H1 (cell line): ENCODE measurements around the gene ZNF70. TPM values are rescaled to one million over a fixed set of nuclear protein-coding genes. Genes with fewer than 3 reads are reported as not detected.
A peak's percentile ranks its signal among the peaks of the same experiment; 100 is the strongest.

Experiments
- CTCF ChIA-PET: fragments of 300-600 bp; sonication (Branson Sonifier 250); formaldehyde crosslinking; loops from one replicate; lab custom pipeline; 2021; ENCODE audit not compliant: partially characterized antibody; lab: Charles Lee
- POLR2A ChIA-PET: fragments of 300-600 bp; sonication (Branson Sonifier 250); formaldehyde crosslinking; loops from one replicate; lab custom pipeline; 2021; ENCODE audit warnings: inconsistent platforms; ENCODE audit not compliant: partially characterized antibody; lab: Charles Lee
- DNase-seq, 2 experiments: peaks; one replicate each; pipeline versions ENCODE4 v3.0.0 to v3.0.0-alpha.2; 2010 to 2022; ENCODE audit warnings: low spot score in 2 of 2, low read depth in 1 of 2, mixed read lengths in 1 of 2
- FAIRE-seq: peaks from 2 replicates; lab custom pipeline; 2011; peaks lifted over from hg19 to GRCh38; lab: Jason Lieb, UNC
- H2AFZ ChIP-seq: 2 replicates; pipeline ENCODE4 v1.8.1; 2012; ENCODE audit warnings: low read length, inconsistent platforms
- H2AK5ac ChIP-seq: 2 replicates; pipeline ENCODE4 v1.6.1; 2013; ENCODE audit warnings: low read depth, low read length
- H2BK120ac ChIP-seq: replicated peaks from 2 replicates; pipeline ENCODE3; 2013; ENCODE audit warnings: low read depth, low read length, inconsistent platforms
- H2BK12ac ChIP-seq: 2 replicates; pipeline ENCODE4 v1.6.1; 2013; ENCODE audit warnings: low read depth, low read length
- H2BK15ac ChIP-seq: 2 replicates; pipeline ENCODE4 v1.6.1; 2013; ENCODE audit warnings: low read length
- H2BK20ac ChIP-seq: 2 replicates; pipeline ENCODE4 v1.6.1; 2013; ENCODE audit warnings: low read length
- H2BK5ac ChIP-seq: 2 replicates; pipeline ENCODE4 v1.6.1; 2013; ENCODE audit warnings: low read depth, low read length
- H3K14ac ChIP-seq: 2 replicates; pipeline ENCODE4 v1.6.1; 2013; ENCODE audit warnings: inconsistent platforms; ENCODE audit not compliant: insufficient read length
- H3K18ac ChIP-seq: 2 replicates; pipeline ENCODE4 v1.6.1; 2013; ENCODE audit warnings: low read length; ENCODE audit errors: extremely low read depth
- H3K23ac ChIP-seq: 2 replicates; pipeline ENCODE4 v1.6.1; 2013; ENCODE audit warnings: inconsistent platforms; ENCODE audit not compliant: insufficient read length
- H3K23me2 ChIP-seq: 2 replicates; pipeline ENCODE4 v1.6.1; 2013; ENCODE audit warnings: low read depth, low read length
- H3K27ac ChIP-seq: 2 replicates; pipeline ENCODE4 v1.6.1; 2011; ENCODE audit warnings: low read depth, low read length, inconsistent platforms
- H3K27me3 ChIP-seq, 4 experiments: replicated peaks in 1 of 4; 1 replicate in 1 of 4; 2 replicates in 3 of 4; pipeline versions ENCODE4 v1.6.1 to v1.8.1; 2011 to 2013; ENCODE audit warnings: low read length in 3 of 4, mild to moderate bottlenecking in 3 of 4, inconsistent platforms in 2 of 4, mixed read lengths in 2 of 4, moderate library complexity in 1 of 4; ENCODE audit not compliant: control insufficient read depth in 3 of 4, insufficient read depth in 3 of 4; ENCODE audit errors: extremely low read depth in 1 of 4
- H3K36me3 ChIP-seq, 4 experiments: 2 replicates each; pipeline versions ENCODE4 v1.6.1 to v1.8.1; 2011 to 2013; ENCODE audit warnings: mild to moderate bottlenecking in 4 of 4, low read length in 3 of 4, moderate library complexity in 2 of 4, control low read depth in 1 of 4, inconsistent platforms in 1 of 4; ENCODE audit not compliant: insufficient read depth in 4 of 4, control insufficient read depth in 2 of 4
- H3K4ac ChIP-seq: replicated peaks from 2 replicates; pipeline ENCODE3; 2013; ENCODE audit warnings: low read length, low read depth, mixed read lengths, inconsistent platforms; ENCODE audit not compliant: insufficient read length
- H3K4me1 ChIP-seq, 4 experiments: replicated peaks in 1 of 4; 1 replicate in 1 of 4; 2 replicates in 3 of 4; pipeline versions ENCODE4 v1.6.1 to v1.8.1; 2011 to 2013; ENCODE audit warnings: low read length in 3 of 4, inconsistent platforms in 2 of 4, mixed read lengths in 1 of 4; ENCODE audit not compliant: insufficient read depth in 4 of 4, control insufficient read depth in 3 of 4
- H3K4me2 ChIP-seq, 2 experiments: 2 replicates each; pipeline versions ENCODE4 v1.6.1 to v1.8.1; 2011 to 2013; ENCODE audit warnings: low read depth in 2 of 2, low read length in 2 of 2, control low read depth in 1 of 2, inconsistent platforms in 1 of 2, mild to moderate bottlenecking in 1 of 2; ENCODE audit not compliant: insufficient read depth in 1 of 2
- H3K4me3 ChIP-seq, 4 experiments: fragments of 200-600, 300-600 bp in 1 of 4; sonication (generic), shearing (Covaris generic), sonication (Bioruptor Twin) in 1 of 4; 2 replicates each; pipeline versions ENCODE4 v1.5.1 to v1.8.1; 2011 to 2016; ENCODE audit warnings: low read length in 4 of 4, low read depth in 3 of 4, control low read depth in 2 of 4, inconsistent platforms in 2 of 4, mild to moderate bottlenecking in 2 of 4, mixed read lengths in 1 of 4, moderate library complexity in 1 of 4; ENCODE audit not compliant: insufficient read depth in 2 of 4; ENCODE audit errors: extremely low read depth in 1 of 4
- H3K56ac ChIP-seq: replicated peaks from 2 replicates; pipeline ENCODE3; 2013; ENCODE audit warnings: low read depth, mild to moderate bottlenecking, mixed read lengths, low read length, inconsistent platforms; ENCODE audit not compliant: insufficient read length
- H3K79me1 ChIP-seq: 2 replicates; pipeline ENCODE4 v1.6.1; 2013; ENCODE audit warnings: low read depth, low read length, control low read depth
- H3K79me2 ChIP-seq, 2 experiments: 2 replicates each; pipeline versions ENCODE4 v1.6.1 to v1.8.1; 2012 to 2013; ENCODE audit warnings: low read length in 2 of 2, mild to moderate bottlenecking in 2 of 2, inconsistent platforms in 1 of 2; ENCODE audit not compliant: insufficient read depth in 2 of 2, control insufficient read depth in 1 of 2
- H3K9ac ChIP-seq, 4 experiments: replicated peaks in 1 of 4; 1 replicate in 1 of 4; 2 replicates in 3 of 4; pipeline versions ENCODE4 v1.6.1 to v1.8.1; 2011 to 2013; ENCODE audit warnings: low read depth in 3 of 4, low read length in 3 of 4, control low read depth in 2 of 4, mild to moderate bottlenecking in 2 of 4, moderate library complexity in 2 of 4, inconsistent platforms in 1 of 4; ENCODE audit errors: extremely low read depth in 1 of 4
- H3K9me3 ChIP-seq, 2 experiments: 2 replicates each; pipeline versions ENCODE4 v1.6.1 to v1.8.1; 2012 to 2013; ENCODE audit warnings: mild to moderate bottlenecking in 2 of 2, moderate library complexity in 2 of 2, control low read depth in 1 of 2, inconsistent platforms in 1 of 2, low read depth in 1 of 2, low read length in 1 of 2, mixed read lengths in 1 of 2; ENCODE audit not compliant: insufficient read depth in 2 of 2
- H4K20me1 ChIP-seq, 2 experiments: replicated peaks in 1 of 2; 2 replicates each; pipeline versions ENCODE3 to v1.8.1; 2011 to 2013; ENCODE audit warnings: inconsistent platforms in 2 of 2, low read length in 2 of 2, mild to moderate bottlenecking in 1 of 2; ENCODE audit not compliant: insufficient read depth in 2 of 2, control insufficient read depth in 1 of 2
- H4K5ac ChIP-seq: 2 replicates; pipeline ENCODE4 v1.6.1; 2013; ENCODE audit warnings: low read length, low read depth, mixed read lengths, inconsistent platforms; ENCODE audit not compliant: insufficient read length
- H4K8ac ChIP-seq: 2 replicates; pipeline ENCODE4 v1.8.0; 2013; ENCODE audit warnings: mild to moderate bottlenecking, moderate library complexity, low read length, inconsistent platforms; ENCODE audit not compliant: insufficient read depth; ENCODE audit errors: extremely low read depth
- H4K91ac ChIP-seq: replicated peaks from 2 replicates; pipeline ENCODE3; 2013; ENCODE audit warnings: low read length, mixed read lengths, inconsistent platforms; ENCODE audit not compliant: insufficient read length
- BRCA1 ChIP-seq: IDR thresholded peaks from 2 replicates; pipeline ENCODE4 v1.6.1; 2012; ENCODE audit warnings: low read depth, low read length, improper control_type of control experiment
- CBX5 ChIP-seq: fragments of 300-800, 300-1000 bp; sonication (generic); IDR thresholded peaks from 2 replicates; pipeline ENCODE4 v1.7.1; 2016; ENCODE audit warnings: antibody characterized with exemption, low read length, low read depth
- CBX8 ChIP-seq: fragments of 300-800, 300-1000 bp; sonication (generic); IDR thresholded peaks from 2 replicates; pipeline ENCODE4 v1.7.1; 2016; ENCODE audit warnings: low read depth, low read length, borderline replicate concordance
- CTBP2 ChIP-seq: IDR thresholded peaks from 2 replicates; pipeline ENCODE4 v1.7.0; 2011; ENCODE audit warnings: borderline replicate concordance, mild to moderate bottlenecking, moderate library complexity, mixed read lengths, low read length; ENCODE audit not compliant: insufficient read depth, insufficient read length
- GABPA ChIP-seq: IDR thresholded peaks from 2 replicates; pipeline ENCODE4 v1.6.1; 2011; ENCODE audit warnings: mild to moderate bottlenecking, low read length, moderate library complexity, borderline replicate concordance; ENCODE audit not compliant: insufficient read depth
- JUN ChIP-seq: IDR thresholded peaks from 2 replicates; pipeline ENCODE4 v1.6.1; 2011; ENCODE audit warnings: low read depth, mild to moderate bottlenecking, improper control_type of control experiment, low read length
- KDM1A ChIP-seq: fragments of 200-600, 300-600 bp; sonication (generic); IDR thresholded peaks from 2 replicates; pipeline ENCODE4 v1.7.1; 2016; ENCODE audit warnings: mild to moderate bottlenecking, low read length, borderline replicate concordance
- POLR2A ChIP-seq, 2 experiments: IDR thresholded peaks; 1 replicate in 1 of 2; 2 replicates in 1 of 2; pipeline ENCODE4 v1.6.1; 2011; ENCODE audit warnings: low read depth in 2 of 2, low read length in 2 of 2, mild to moderate bottlenecking in 2 of 2; ENCODE audit errors: control extremely low read depth in 1 of 2
- RAD21 ChIP-seq, 2 experiments: IDR thresholded peaks in 1 of 2; conservative IDR thresholded peaks in 1 of 2; 2 replicates each; pipeline ENCODE4 v1.6.1; 2011; ENCODE audit warnings: low read depth in 2 of 2, low read length in 2 of 2, improper control_type of control experiment in 1 of 2, inconsistent platforms in 1 of 2, mild to moderate bottlenecking in 1 of 2, moderate library complexity in 1 of 2
- RNF2 ChIP-seq: fragments of 200-900, 300-1000 bp; sonication (generic); IDR thresholded peaks from 2 replicates; pipeline ENCODE4 v1.7.1; 2016; ENCODE audit warnings: borderline replicate concordance, low read depth, mild to moderate bottlenecking, antibody characterized with exemption, low read length; ENCODE audit not compliant: poor library complexity, severe bottlenecking; ENCODE audit errors: missing control alignments
- SRF ChIP-seq: IDR thresholded peaks from 2 replicates; pipeline ENCODE4 v1.6.1; 2011; ENCODE audit warnings: mild to moderate bottlenecking, low read depth, low read length, moderate library complexity
- WGBS, 2 experiments: shearing (Covaris generic) in 1 of 2; methylation state at CpG; one replicate each; pipeline versions ENCODE4 v1.1.6 to v1.1.7; 2013 to 2015; ENCODE audit warnings: low lambda C conversion rate in 2 of 2, mixed read lengths in 2 of 2, inconsistent platforms in 1 of 2, low coverage in 1 of 2, missing lambda C conversion rate in 1 of 2; ENCODE audit not compliant: insufficient replicate concordance in 2 of 2, insufficient coverage in 1 of 2, insufficient read length in 1 of 2; ENCODE audit errors: extremely low coverage in 1 of 2, missing lambda C conversion rate in 1 of 2; 5-methylcytosine and 5-hydroxymethylcytosine counted together
- polyA plus RNA-seq, 7 experiments: library from polyadenylated mRNA; depleted of rRNA in 3 of 7; stranded (reverse) in 5 of 7; unstranded in 2 of 7; fragments of >200 nt in 5 of 7; fragments of 200-250 nt in 2 of 7; gene quantifications; 1 replicate in 5 of 7; 2 replicates in 1 of 7; 4 replicates in 1 of 7; pipeline versions ENCODE4 v1.2.1 to v1.2.3, GENCODE V29; 2011 to 2013; ENCODE audit warnings: missing spikeins in 2 of 7, mixed read lengths in 2 of 7
- total RNA-seq: library from RNA; stranded (reverse); fragmentation: NEBNext Ultra II Directional; extraction: Animal tissue kit (Norgen Biotek cat#: 25700); gene quantifications from 2 replicates; pipeline ENCODE4 v1.2.1, GENCODE V29; 2021
- TF ChIP-seq, protein P1 (sequence below): IDR thresholded peaks from 2 replicates; pipeline ENCODE4 v1.6.1; 2011; ENCODE audit warnings: low read length, improper control_type of control experiment

ZNF70 gene
- total and polyA plus RNA-seq, 2 of the 8 experiments (the other 6 are each of a cell fraction or from before 2014, with no cell fraction given), result 1.1 to 2.6 TPM

DNA sequence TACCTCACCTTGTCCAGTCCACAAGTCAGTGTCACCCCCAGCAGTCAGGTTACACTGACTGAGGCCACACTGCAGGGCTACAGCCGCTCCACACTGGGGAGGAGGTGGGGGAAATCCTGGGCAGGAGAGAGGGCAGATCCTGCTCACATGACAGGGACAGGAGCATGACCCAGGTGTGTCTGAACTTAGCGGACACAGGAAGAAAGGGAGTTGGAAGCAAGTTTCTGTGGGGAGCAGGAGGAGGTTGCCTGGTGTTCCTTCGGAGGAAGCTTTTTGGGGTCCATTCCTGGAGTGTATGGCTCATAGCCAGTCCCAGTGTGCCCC is 27.6 kb upstream of the ZNF70 start:
- FAIRE-seq (no peak), DNase-seq (no peak)
- no peaks in the 10 kb centered on the region for H3K36me3 ChIP-seq
- ChIA-PET CTCF (interaction anchor here (0.8 to 5.8 kb wide), 3 partner anchors 9 to 71 kb away, joined by 3 to 42 read pairs (median 11); partner anchors contain the start of gene SMARCB1), POLR2A (interaction anchor here (1.6 to 3.9 kb wide), 3 partner anchors 9 to 14 kb away, joined by 3 to 21 read pairs (median 19); partner anchors contain the start of genes CHCHD10 and SMARCB1)
- no peak overlapping the region for H2BK120ac ChIP-seq
- H4K8ac ChIP-seq, result no peak overlapping the region
- H3K23ac ChIP-seq, result no peak overlapping the region
- H2BK5ac ChIP-seq, result no peak overlapping the region
- no peak overlapping the region for H4K5ac ChIP-seq
- peaks cover 0 to 13% (median 8%) of the 10 kb centered on the region in 4 experiments; a peak in 5 of 7 replicates for H3K27me3 ChIP-seq
- H3K14ac ChIP-seq, result no peak overlapping the region
- H4K20me1 ChIP-seq, result peaks cover 2 to 4% of the 10 kb centered on the region in 2 experiments
- H3K27ac ChIP-seq, result no peak overlapping the region
- peaks cover under 1% of the 10 kb centered on the region; the same call in 1 of the 2 replicates for H3K23me2 ChIP-seq
- H2AK5ac ChIP-seq, result no peak overlapping the region
- H3K56ac ChIP-seq, result no peak overlapping the region
- H3K4me3 ChIP-seq, result no peak overlapping the region
- H2BK20ac ChIP-seq, result no peak overlapping the region
- H3K4me1 ChIP-seq, result peaks cover 0 to 6% (median 1%) of the 10 kb centered on the region in 4 experiments; a peak in 2 of 7 replicates
- no peak overlapping the region for H2AFZ ChIP-seq
- no peak overlapping the region for H2BK15ac ChIP-seq
- no peak overlapping the region for H3K4me2 ChIP-seq
- no peak overlapping the region for H4K91ac ChIP-seq
- H3K79me2 ChIP-seq, result no peaks in the 10 kb centered on the region
- peak overlapping the region; percentile 88 for H3K4ac ChIP-seq
- H3K18ac ChIP-seq, result no peak overlapping the region
- H3K79me1 ChIP-seq, result no peaks in the 10 kb centered on the region
- 88% methylated on average over 3 of the region's 3 CpGs; no CpG with 5 or more reads in 1 of the 2 experiments for WGBS, 2 experiments
- H2BK12ac ChIP-seq, result peak overlapping the region; percentile 17; the same call in 1 of the 2 replicates
- no peak overlapping the region for H3K9ac ChIP-seq
- H3K9me3 ChIP-seq, result no peaks in the 10 kb centered on the region
- no peak for TF ChIP-seq CBX5
- no peak for TF ChIP-seq JUN
- no peak for TF ChIP-seq GABPA
- TF ChIP-seq, protein P1, sequence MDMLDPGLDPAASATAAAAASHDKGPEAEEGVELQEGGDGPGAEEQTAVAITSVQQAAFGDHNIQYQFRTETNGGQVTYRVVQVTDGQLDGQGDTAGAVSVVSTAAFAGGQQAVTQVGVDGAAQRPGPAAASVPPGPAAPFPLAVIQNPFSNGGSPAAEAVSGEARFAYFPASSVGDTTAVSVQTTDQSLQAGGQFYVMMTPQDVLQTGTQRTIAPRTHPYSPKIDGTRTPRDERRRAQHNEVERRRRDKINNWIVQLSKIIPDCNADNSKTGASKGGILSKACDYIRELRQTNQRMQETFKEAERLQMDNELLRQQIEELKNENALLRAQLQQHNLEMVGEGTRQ, result no peak
- TF ChIP-seq SRF, result no peak
- TF ChIP-seq RNF2, result no peak
- no peak for TF ChIP-seq CBX8
- TF ChIP-seq RAD21 (IDR thresholded peaks at IDR 0.05 in 1 of 2, conservative IDR thresholded peaks at IDR 0.05 in 1 of 2; ENCODE audit: low read depth in 2 of 2, low read length in 2 of 2), result no peak
- TF ChIP-seq BRCA1, result no peak
- no peak for TF ChIP-seq CTBP2
- no peak for TF ChIP-seq KDM1A
- TF ChIP-seq POLR2A (IDR thresholded peaks at IDR 0.05; ENCODE audit: control extremely low read depth in 1 of 2, low read depth in 2 of 2, low read length in 2 of 2), result no peak
